ENCODE measurements around the gene TRIM56.
A peak's percentile ranks its signal among the peaks of the same experiment; 100 is the strongest.
"Not testable (repeated sequence)": the region's sequence is repeated elsewhere in the genome, so short reads cannot be mapped to it uniquely, and the experiment has no call there.

The TRIM56 gene

GRCh38 chr7:101114492-101114891 lies 29.2 kb downstream of the TRIM56 start:
- no peak for DNase-seq

GRCh38 chr7:101115215-101115614 lies 29.9 kb downstream of the TRIM56 start:
- no peak for DNase-seq

DNA sequence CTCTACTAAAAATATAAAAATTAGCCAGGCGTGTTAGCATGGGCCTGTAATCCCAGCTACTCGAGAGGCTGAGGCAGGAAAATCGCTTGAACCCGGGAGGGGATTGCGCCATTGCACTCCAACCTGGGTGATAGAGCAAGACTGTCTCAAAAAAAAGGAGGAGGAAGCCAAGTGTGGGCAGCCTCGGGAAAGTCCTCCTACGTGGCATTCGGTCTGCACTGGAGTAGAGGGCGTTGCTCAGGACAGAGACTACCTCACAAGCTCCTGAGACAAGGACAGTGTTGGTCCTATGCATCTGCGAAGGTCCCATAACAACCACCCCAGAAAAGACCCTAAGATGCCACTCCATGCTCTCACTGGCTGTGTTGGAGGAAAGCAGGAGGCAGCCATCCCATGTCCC lies 31.6 kb downstream of the TRIM56 start:
- DNase-seq = no peak

DNA sequence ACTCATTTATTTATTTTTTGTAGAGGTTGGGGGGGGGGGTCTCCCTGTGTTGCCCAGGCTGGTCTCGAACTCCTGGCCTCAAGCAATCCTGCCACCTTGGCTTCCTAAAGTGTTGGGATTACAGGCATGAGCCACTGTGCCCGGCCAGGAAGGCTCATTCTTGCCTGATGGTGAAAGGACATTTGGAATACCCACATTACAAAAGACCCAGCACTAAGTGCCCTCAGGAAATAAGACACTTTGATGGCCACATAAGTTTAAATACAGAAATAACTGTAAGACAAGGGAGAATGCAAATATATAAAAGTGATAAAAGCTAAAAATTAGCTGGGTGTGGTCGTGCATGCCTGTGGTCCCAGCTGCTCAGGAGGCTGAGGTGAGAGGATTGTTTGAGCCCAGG lies 33.6 kb downstream of the TRIM56 start:
- DNase-seq = no peak

DNA sequence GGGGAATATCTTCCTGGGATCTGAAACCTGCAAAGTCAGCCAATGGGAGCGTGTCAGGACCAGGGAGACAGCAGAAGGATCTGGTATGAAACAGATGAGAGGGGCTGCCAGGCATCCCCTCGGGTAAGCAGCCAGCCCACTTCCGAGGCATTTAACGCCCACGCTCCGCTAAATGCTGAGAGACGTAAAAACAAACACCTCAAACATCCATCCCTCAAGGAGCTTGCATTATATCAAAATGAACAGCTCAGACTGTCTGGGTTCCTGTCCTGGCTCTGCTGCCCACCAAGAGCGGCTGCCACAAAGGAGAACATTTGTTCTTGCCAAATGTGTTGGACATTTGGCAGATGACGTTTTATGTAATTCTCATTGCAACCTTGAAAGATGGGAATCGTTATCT lies 34.6 kb downstream of the TRIM56 start:
- DNase-seq = no peak

DNA sequence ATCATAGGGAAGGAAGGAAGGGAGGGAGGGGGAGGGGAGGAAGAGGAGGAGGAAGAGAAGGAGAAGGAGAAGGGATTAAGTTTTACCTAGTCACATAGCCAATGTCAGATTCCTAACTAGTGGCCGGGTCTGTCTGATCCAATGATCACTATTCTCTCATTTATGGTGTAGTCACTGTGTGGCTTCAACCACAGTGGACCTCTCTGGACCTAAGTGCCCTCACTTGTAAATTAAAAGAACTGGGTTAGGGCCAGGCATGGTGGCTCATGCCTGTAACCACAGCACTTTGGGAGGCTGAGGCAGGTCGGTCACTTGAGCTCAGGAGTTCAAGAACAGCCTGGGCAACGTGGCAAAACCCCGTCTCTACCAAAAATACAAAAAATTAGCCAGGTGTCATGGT lies 35.0 kb downstream of the TRIM56 start:
- DNase-seq = no peak

DNA sequence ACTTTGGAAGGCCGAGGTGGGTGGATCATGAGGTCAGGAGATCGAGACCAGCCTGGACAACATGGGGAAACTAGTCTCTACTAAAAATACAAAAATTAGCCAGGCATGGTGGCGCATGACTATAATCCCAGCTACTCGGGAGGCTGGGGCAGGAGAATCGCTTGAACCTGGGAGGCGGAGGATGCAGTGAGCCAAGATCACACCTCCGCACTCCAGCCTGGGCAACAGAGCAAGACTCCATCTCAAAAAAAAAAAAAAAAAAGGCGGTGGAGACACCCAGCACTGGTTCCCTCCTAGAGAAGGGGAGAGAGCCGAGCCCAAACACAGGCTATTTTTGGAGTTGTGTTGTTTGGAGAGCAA lies 36.3 kb downstream of the TRIM56 start:
- DNase-seq = not testable (repeated sequence)

DNA sequence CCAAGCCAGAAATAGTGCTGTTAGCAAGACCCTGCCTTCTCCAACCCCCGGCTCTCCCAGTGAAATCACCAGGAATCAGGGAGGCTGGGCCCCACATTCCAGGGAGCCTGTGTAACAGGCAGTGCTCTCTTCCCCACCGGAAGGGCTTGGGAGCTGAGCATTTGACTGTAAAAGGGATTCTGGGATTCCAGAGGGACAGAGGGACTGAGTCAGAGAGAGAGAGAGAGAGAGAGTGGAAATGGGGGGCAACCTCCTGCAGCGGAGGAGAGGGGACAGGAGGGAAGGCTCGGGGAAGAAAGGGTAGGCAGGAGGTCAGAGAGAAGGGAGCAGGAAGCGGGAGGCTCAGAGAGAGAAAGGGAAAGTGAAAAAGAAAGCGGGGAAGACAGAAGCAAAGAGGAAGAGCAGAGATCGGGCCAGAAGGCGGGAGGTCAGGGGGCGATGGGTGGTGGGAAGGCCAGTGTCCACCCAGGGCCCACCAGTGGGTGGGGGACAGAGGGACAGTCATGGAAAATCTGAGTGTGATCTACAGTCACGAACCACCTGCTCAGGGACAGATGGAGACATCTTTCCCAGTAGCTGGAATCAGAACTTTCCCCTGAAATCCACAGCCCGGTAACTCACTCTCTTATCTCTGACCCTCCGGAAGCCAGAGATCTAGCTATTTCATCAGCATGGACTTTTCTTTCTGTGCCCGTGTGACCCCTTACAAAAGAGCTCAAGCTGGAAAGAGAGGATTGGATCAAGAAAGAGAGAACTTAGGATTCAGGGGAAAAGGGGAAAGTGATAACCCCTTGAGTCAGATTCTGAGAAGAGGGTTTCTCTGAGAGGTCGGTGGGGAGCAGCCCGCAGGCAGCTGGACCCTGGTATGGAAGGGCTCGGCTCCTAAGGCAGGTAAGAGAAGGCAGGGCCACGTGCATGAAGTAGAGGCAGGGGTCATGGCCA lies 37.0 kb downstream of the TRIM56 start:
- no peak for DNase-seq

DNA sequence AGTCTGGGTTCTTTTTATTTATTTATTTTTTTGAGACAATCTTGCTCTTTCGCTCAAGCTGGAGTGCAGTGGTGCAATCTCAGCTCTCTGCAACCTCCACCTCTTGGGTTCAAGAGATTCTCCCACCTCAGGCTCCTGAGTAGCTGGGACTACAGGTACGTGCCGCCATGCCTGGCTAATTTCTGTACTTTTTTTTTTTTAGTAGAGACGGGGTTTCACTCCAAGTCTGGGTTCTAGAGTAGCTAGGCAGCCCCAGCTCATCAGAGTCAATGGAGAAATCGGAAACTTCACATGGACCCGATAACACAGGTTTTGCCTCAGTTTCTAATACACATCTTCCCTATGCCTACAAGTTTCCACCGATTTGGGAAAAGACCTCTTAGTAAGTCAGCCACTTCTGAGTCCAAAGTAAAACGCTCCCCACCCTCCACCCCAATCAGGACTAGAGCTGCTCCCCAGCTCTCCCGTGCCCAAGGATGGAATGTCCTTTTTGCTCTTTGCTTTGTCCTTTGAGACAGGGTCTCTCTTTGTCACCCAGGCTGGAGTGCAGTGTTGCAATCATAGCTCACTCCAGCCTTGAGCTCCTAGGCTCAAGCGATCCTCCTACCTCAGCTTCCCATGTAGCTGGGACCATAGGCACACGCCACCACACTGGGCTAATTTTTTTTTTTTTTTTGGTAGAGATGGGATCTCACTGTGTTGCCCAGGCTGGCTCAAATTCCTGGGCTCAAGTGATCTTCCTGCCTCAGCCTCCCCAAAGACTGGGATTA lies 37.8 kb downstream of the TRIM56 start:
- no peak for DNase-seq

GRCh38 chr7:101123703-101124068 lies 38.4 kb downstream of the TRIM56 start:
- no peak for DNase-seq

DNA sequence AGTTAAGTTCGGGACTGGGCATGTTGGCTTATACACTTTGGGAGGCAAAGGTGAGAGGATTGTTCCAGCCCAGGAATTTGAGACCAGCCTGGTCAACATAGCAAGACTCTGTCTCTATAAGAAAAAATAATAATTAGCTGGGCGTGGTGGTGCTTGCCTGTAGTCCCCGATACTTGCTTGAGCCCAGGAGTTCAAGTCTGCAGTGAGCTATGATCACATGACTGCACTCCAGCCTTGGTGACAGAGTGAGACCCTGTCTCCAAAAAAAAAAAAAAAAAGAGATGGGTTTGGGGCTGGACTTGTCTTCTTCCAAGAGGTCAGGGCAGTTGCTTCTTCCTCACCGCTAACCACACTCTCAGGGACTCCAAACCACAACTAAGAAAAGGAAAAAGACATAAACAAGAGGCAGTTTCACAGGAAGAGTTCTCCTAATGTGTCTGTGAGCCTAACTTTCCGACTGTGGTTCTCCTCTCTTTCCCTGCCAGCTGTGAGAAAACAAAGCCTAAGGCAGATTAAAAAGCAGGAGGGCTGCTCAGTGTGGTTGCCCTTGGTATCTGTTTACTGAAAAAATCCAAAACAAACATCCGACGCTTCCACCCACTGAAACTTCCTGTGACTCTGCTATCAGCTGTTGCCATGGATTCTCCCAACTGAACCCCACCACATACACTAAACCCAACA lies 39.2 kb downstream of the TRIM56 start:
- DNase-seq = no peak

DNA sequence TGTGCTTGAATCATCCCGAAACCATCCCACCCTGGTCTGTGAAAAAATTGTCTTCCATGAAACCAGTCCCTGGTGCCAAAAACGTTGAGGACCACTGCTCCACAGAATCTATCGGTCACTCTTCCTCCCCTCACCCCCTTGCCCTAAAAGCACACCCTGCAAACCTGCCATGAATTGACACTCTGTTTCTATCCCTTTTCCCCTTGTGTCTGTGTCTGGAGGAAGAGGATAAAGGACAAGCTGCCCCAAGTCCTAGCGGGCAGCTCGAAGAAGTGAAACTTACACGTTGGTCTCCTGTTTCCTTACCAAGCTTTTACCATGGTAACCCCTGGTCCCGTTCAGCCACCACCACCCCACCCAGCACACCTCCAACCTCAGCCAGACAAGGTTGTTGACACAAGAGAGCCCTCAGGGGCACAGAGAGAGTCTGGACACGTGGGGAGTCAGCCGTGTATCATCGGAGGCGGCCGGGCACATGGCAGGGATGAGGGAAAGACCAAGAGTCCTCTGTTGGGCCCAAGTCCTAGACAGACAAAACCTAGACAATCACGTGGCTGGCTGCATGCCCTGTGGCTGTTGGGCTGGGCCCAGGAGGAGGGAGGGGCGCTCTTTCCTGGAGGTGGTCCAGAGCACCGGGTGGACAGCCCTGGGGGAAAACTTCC lies 40.8 kb downstream of the TRIM56 start:
- peak; percentile 56 for DNase-seq

DNA sequence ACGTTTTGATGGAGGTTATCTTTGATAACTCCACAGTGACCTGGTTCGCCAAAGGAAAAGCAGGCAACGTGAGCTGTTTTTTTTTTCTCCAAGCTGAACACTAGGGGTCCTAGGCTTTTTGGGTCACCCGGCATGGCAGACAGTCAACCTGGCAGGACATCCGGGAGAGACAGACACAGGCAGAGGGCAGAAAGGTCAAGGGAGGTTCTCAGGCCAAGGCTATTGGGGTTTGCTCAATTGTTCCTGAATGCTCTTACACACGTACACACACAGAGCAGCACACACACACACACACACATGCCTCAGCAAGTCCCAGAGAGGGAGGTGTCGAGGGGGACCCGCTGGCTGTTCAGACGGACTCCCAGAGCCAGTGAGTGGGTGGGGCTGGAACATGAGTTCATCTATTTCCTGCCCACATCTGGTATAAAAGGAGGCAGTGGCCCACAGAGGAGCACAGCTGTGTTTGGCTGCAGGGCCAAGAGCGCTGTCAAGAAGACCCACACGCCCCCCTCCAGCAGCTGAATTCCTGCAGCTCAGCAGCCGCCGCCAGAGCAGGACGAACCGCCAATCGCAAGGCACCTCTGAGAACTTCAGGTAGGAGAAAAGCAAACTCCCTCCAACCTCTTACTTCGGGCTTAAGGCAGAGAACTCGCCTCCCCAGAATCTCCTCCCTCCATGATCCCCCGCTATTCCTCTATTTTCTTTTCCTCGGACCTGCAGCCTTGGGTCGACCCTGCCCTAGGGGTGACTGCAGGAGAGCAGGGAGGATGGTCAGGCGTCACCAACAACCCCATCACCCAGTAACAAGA lies 41.6 kb downstream of the TRIM56 start, which contains the start of gene SERPINE1:
SERPINE1 (plus strand) TSS at position 454 of the 809 bp plus-strand sequence. CDS start 1,290 bp downstream, outside the sequence.
- DNase-seq = peak; percentile 78

DNA sequence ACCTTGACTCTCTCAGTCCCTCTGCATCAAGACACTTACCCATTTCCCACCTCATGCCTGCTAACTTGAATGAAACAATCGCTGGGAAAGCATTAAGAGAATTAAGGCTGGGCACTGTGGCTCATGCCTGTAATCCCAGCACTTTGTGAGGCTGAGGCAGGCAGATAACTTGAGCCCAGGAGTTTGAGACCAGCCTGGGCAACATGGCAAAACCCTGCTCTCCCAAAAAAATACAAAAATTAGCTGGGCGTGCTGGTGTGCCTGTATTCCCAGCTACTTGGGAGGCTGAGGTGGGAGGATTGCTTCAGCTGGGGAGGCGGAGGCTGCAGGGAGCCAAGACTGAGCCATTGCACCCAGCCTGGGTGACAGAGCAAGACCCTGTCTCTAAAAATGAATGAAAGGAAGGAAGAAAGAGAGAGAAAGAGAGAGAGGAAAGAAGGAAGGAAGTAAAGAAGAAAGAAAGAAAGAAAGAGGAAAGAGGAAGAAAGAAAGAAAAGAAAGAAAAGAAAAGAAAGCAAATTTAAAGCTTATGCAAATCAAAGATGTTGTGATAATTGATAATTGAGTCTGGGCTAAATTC lies 42.3 kb downstream of the TRIM56 start:
- no peak for DNase-seq

DNA sequence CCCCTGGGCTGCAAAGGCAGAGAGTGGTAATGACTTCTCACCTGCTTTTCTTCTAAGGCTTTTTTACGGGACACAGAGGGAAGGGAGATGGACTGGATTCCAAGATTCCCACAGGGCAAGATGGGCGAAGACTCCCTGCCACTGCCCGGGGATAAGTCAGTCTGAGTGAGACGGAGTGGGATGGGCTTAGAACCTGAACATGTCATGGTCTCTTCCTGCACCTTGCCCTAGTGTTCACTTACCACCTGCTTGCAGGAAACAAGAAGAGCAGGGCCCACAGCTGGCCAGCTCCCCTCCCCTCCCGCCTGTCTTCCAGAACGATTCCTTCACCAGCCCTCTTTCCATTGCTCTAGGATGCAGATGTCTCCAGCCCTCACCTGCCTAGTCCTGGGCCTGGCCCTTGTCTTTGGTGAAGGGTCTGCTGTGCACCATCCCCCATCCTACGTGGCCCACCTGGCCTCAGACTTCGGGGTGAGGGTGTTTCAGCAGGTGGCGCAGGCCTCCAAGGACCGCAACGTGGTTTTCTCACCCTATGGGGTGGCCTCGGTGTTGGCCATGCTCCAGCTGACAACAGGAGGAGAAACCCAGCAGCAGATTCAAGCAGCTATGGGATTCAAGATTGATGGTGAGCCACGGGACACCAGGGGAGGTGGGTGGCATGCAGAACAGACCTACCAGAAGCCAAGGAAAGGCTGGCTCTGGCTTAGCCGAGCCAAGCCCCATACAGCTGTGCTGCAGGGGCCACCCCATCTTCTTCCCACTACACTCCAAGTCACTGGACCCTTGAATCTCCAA lies 43.0 kb downstream of the TRIM56 start:
- no peak for DNase-seq

DNA sequence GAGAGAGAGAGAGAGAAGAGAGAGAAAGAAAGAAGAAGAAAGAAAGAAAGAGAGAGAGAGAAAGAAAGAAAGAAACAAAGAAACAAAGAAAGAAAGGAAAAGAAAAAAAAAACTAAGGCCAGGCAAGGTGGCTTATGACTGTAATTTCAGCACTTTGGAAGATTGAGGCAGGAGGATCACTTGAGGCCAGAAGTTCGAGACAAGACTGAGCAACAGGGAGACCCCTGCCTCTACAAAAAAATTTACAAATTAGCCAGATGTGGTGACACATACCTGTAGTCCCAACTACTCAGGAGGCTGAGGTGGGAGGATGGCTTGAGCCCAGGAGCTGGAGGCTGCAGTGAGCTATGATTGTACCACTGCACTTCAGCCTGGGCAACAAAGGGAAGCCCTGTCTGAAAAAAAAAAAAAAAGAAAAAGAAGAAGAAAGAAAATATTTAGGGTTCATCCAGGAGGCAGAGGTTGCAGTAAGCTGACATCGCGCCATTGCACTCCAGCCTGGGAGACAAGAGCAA lies 44.4 kb downstream of the TRIM56 start:
- no peak for DNase-seq

GRCh38 chr7:101132626-101133600 lies 47.6 kb downstream of the TRIM56 start:
- not testable (repeated sequence) for DNase-seq

GRCh38 chr7:101133621-101134398 lies 48.5 kb downstream of the TRIM56 start:
- DNase-seq = no peak
